Neuronal stem cell (in vitro differentiated cells): ENCODE results near the gene PRSS12.

ENCODE experiments used
- DNase-seq: peaks from one replicate; pipeline ENCODE4 v3.0.0-alpha.2; 2013; ENCODE audit warnings: low spot score
- H2AFZ ChIP-seq: one replicate; pipeline ENCODE4 v1.6.1; 2013; ENCODE audit warnings: mild to moderate bottlenecking, low read length, inconsistent platforms
- H2AK5ac ChIP-seq: 2 replicates; pipeline ENCODE4 v1.6.1; 2013; ENCODE audit warnings: low read depth, mild to moderate bottlenecking, inconsistent platforms, low read length, moderate library complexity, mixed read lengths
- H2BK120ac ChIP-seq: 2 replicates; pipeline ENCODE4 v1.6.1; 2013; ENCODE audit warnings: low read depth, mild to moderate bottlenecking, inconsistent platforms, low read length, moderate library complexity, mixed read lengths
- H2BK12ac ChIP-seq: one replicate; pipeline ENCODE4 v1.6.1; 2013; ENCODE audit warnings: low read length, inconsistent platforms
- H2BK15ac ChIP-seq: 2 replicates; pipeline ENCODE4 v1.6.1; 2013; ENCODE audit warnings: mild to moderate bottlenecking, low read length, inconsistent platforms, mixed read lengths
- H2BK5ac ChIP-seq: one replicate; pipeline ENCODE4 v1.6.1; 2013; ENCODE audit warnings: inconsistent platforms, mild to moderate bottlenecking, low read length, moderate library complexity
- H3K14ac ChIP-seq: one replicate; pipeline ENCODE4 v1.6.1; 2013; ENCODE audit warnings: low read length, inconsistent platforms
- H3K18ac ChIP-seq: 2 replicates; pipeline ENCODE4 v1.6.1; 2013; ENCODE audit warnings: low read length, inconsistent platforms
- H3K23ac ChIP-seq: 2 replicates; pipeline ENCODE4 v1.6.1; 2013; ENCODE audit warnings: low read depth, mild to moderate bottlenecking, mixed read lengths, low read length, inconsistent platforms; ENCODE audit not compliant: poor library complexity
- H3K27ac ChIP-seq: replicated peaks from 3 replicates; pipeline ENCODE4 v1.5.1; 2013; ENCODE audit warnings: low read length, inconsistent platforms
- H3K27me3 ChIP-seq, 3 experiments: 2 replicates each; pipeline ENCODE4 v1.6.1; 2013; ENCODE audit warnings: low read length in 3 of 3, mild to moderate bottlenecking in 2 of 3, inconsistent platforms in 1 of 3, low read depth in 1 of 3, mixed read lengths in 1 of 3, moderate library complexity in 1 of 3; ENCODE audit not compliant: control insufficient read depth in 3 of 3, insufficient read depth in 3 of 3
- H3K36me3 ChIP-seq, 2 donors: replicated peaks in 1 of 2; 2 replicates each; pipeline ENCODE4 v1.6.1; 2013; ENCODE audit warnings: low read length in 2 of 2; ENCODE audit not compliant: control insufficient read depth in 2 of 2, insufficient read depth in 2 of 2
- H3K4ac ChIP-seq: 2 replicates; pipeline ENCODE4 v1.6.1; 2013; ENCODE audit warnings: inconsistent platforms, mild to moderate bottlenecking, low read length, moderate library complexity
- H3K4me1 ChIP-seq, 2 donors: 1 replicate in 1 of 2; 2 replicates in 1 of 2; pipeline ENCODE4 v1.6.1; 2013; ENCODE audit warnings: low read length in 2 of 2, low read depth in 1 of 2; ENCODE audit not compliant: control insufficient read depth in 2 of 2, insufficient read depth in 1 of 2
- H3K4me2 ChIP-seq: one replicate; pipeline ENCODE4 v1.6.1; 2013; ENCODE audit warnings: mild to moderate bottlenecking, low read length, inconsistent platforms; ENCODE audit not compliant: insufficient read depth, poor library complexity, severe bottlenecking
- H3K4me3 ChIP-seq, 2 donors: 2 replicates each; pipeline ENCODE4 v1.5.1; 2013; ENCODE audit warnings: low read length in 2 of 2, mild to moderate bottlenecking in 2 of 2, inconsistent platforms in 1 of 2, moderate library complexity in 1 of 2
- H3K79me1 ChIP-seq: one replicate; pipeline ENCODE4 v1.6.1; 2013; ENCODE audit warnings: low read depth, mild to moderate bottlenecking, inconsistent platforms, low read length, moderate library complexity
- H3K9ac ChIP-seq: one replicate; pipeline ENCODE4 v1.6.1; 2013; ENCODE audit warnings: mild to moderate bottlenecking, low read depth, low read length, inconsistent platforms; ENCODE audit not compliant: poor library complexity
- H3K9me3 ChIP-seq, 2 donors: replicated peaks in 1 of 2; 2 replicates each; pipeline versions ENCODE3 to v1.6.1; 2013; ENCODE audit warnings: low read length in 2 of 2, mild to moderate bottlenecking in 2 of 2, inconsistent platforms in 1 of 2, low read depth in 1 of 2, mixed read lengths in 1 of 2, moderate library complexity in 1 of 2; ENCODE audit not compliant: control insufficient read depth in 2 of 2, insufficient read depth in 1 of 2
- H4K8ac ChIP-seq: one replicate; pipeline ENCODE4 v1.6.1; 2013; ENCODE audit warnings: low read depth, mild to moderate bottlenecking, inconsistent platforms, low read length, moderate library complexity
- H4K91ac ChIP-seq: one replicate; pipeline ENCODE4 v1.6.1; 2013; ENCODE audit warnings: low read length, low read depth, mild to moderate bottlenecking, inconsistent platforms; ENCODE audit not compliant: poor library complexity
- WGBS, 2 donors: extraction: QIAGEN DNeasy Blood & Tissue Kit; methylation state at CpG; one replicate each; pipeline ENCODE4 v1.1.7; 2013; ENCODE audit warnings: missing lambda C conversion rate in 2 of 2, mixed read lengths in 1 of 2; ENCODE audit not compliant: insufficient read length in 2 of 2, insufficient replicate concordance in 1 of 2; ENCODE audit errors: extremely low coverage in 2 of 2; 5-methylcytosine and 5-hydroxymethylcytosine counted together

Gene PRSS12

GRCh38 chr4:118296729-118297128 lies 56.1 kb downstream of the PRSS12 start:
- Histone ChIP-seq H4K8ac (no peak overlapping the region), H4K91ac (no peak overlapping the region), H3K18ac (no peak overlapping the region), H3K23ac (no peak overlapping the region), H3K27me3 (no peaks in the 10 kb centered on the region), H3K4me3 (no peak overlapping the region), H2BK5ac (no peak overlapping the region), H3K14ac (no peak overlapping the region), H3K79me1 (no peaks in the 10 kb centered on the region), H3K4me2 (no peak overlapping the region), H2AFZ (no peak overlapping the region), H3K9me3 (no peaks in the 10 kb centered on the region), H2AK5ac (no peak overlapping the region), H3K36me3 (no peaks in the 10 kb centered on the region), H2BK15ac (no peak overlapping the region), H2BK120ac (no peak overlapping the region), H3K4ac (no peak overlapping the region), H3K9ac (no peak overlapping the region), H3K4me1 (no peaks in the 10 kb centered on the region), H2BK12ac (no peak overlapping the region), H3K27ac (no peak overlapping the region)
- no CpG with 5 or more reads among the region's 1 CpG for WGBS, 2 donors
- DNase-seq, result no peak

DNA sequence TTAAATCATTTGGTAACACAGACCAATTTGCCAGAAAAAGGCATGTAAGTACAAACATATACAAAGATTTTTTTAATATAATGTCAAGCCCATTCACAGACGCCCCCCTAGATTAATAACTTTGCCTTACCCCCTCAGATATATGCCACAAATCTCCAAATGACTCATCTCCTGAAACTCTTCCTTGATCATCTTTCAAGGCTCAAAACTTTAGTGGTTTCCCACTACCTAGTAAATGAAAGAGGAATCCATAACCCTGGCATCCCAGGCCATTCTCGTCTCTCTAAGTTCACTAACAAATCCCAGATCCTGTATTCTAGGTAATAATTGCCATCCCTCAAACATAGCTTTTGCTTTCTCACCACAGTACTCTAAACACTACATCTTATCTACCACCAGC lies 61.9 kb downstream of the PRSS12 start:
- H2BK12ac ChIP-seq, result no peak overlapping the region
- no CpG with 5 or more reads among the region's 2 CpGs for WGBS, 2 donors
- H2AFZ ChIP-seq, result peak overlapping the region; percentile 1
- no peak overlapping the region for H3K14ac ChIP-seq
- H4K91ac ChIP-seq, result no peak overlapping the region
- no peaks in the 10 kb centered on the region for H3K4me1 ChIP-seq
- H3K4me2 ChIP-seq, result no peak overlapping the region
- no peak overlapping the region for H3K23ac ChIP-seq
- no peak overlapping the region for H2BK15ac ChIP-seq
- H3K27me3 ChIP-seq, result no peaks in the 10 kb centered on the region
- no peaks in the 10 kb centered on the region for H3K9me3 ChIP-seq
- no peak overlapping the region for H2BK120ac ChIP-seq
- no peak overlapping the region for H3K18ac ChIP-seq
- H2BK5ac ChIP-seq, result no peak overlapping the region
- no peak overlapping the region for H2AK5ac ChIP-seq
- H3K4me3 ChIP-seq, result no peak overlapping the region
- H3K27ac ChIP-seq, result no peak overlapping the region
- H3K4ac ChIP-seq, result no peak overlapping the region
- DNase-seq, result no peak
- H4K8ac ChIP-seq, result no peak overlapping the region
- no peak overlapping the region for H3K9ac ChIP-seq
- no peaks in the 10 kb centered on the region for H3K36me3 ChIP-seq
- no peaks in the 10 kb centered on the region for H3K79me1 ChIP-seq

- H3K23ac ChIP-seq, result no peak overlapping the region
- H2BK5ac ChIP-seq, result no peak overlapping the region
- no peak overlapping the region for H2AK5ac ChIP-seq
- H3K27me3 ChIP-seq, result no peaks in the 10 kb centered on the region
- no peak overlapping the region for H2AFZ ChIP-seq
- H3K4me3 ChIP-seq, result no peak overlapping the region
- no peak overlapping the region for H3K14ac ChIP-seq
- H3K4me1 ChIP-seq, result no peaks in the 10 kb centered on the region
- no peak overlapping the region for H4K8ac ChIP-seq
- no peak overlapping the region for H3K9ac ChIP-seq
- no peak overlapping the region for H3K18ac ChIP-seq
- H3K27ac ChIP-seq, result no peak overlapping the region
- no peak overlapping the region for H4K91ac ChIP-seq
- H2BK15ac ChIP-seq, result no peak overlapping the region
- no peak overlapping the region for H2BK120ac ChIP-seq
- no peak overlapping the region for H3K4me2 ChIP-seq
- no peaks in the 10 kb centered on the region for H3K36me3 ChIP-seq
- no peak overlapping the region for H3K4ac ChIP-seq
- H3K9me3 ChIP-seq, result no peaks in the 10 kb centered on the region
- no peak for DNase-seq
- H2BK12ac ChIP-seq, result no peak overlapping the region
- no peaks in the 10 kb centered on the region for H3K79me1 ChIP-seq
- no CpG with 5 or more reads among the region's 1 CpG for WGBS, 2 donors
These were observed 63.0 kb downstream of the PRSS12 start for GRCh38 chr4:118289794-118290193.

DNA sequence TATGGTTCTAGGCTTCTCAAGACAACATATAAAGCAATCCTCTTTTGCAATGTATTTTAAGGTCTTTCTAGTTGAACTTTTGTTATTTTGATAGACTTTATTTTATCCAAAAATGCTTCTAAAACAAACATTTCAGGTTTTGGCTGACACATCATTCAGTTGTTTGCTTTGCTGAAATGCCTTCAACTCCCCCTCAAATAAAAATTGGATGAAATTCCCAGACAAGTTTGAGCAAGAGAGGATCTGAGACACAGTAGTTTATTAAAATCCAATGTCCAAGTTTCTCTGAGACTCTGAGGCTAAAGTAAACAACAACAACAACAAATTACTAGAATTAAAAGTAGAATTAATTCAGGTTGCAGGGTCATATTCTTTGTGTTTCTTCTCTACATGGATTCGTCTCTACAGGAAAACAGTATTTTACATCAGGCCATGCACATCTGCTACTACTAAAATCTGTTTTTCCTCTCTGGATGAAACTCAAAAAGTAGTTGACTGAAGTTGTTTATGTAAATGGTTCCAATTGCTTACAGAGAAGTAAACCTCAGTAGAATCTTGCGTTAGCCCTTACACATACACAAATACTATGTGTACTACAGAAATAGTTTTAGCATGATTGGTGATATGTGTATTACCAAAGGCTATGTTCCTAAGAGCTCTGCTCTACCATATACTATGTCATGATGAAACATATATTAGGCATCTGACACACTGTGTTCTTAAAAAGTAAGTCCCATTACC lies 64.9 kb downstream of the PRSS12 start:
- no peak overlapping the region for H3K27ac ChIP-seq
- H3K9me3 ChIP-seq, result no peaks in the 10 kb centered on the region
- no peak overlapping the region for H3K4me2 ChIP-seq
- no peaks in the 10 kb centered on the region for H3K36me3 ChIP-seq
- H3K4me3 ChIP-seq, result no peak overlapping the region
- no peak overlapping the region for H3K4ac ChIP-seq
- H3K79me1 ChIP-seq, result no peaks in the 10 kb centered on the region
- no peak overlapping the region for H2BK5ac ChIP-seq
- H2BK120ac ChIP-seq, result no peak overlapping the region
- H2BK15ac ChIP-seq, result no peak overlapping the region
- H2AFZ ChIP-seq, result no peak overlapping the region
- H3K18ac ChIP-seq, result no peak overlapping the region
- H3K9ac ChIP-seq, result no peak overlapping the region
- H3K4me1 ChIP-seq, result no peaks in the 10 kb centered on the region
- no peak overlapping the region for H4K8ac ChIP-seq
- no peak overlapping the region for H2AK5ac ChIP-seq
- H3K23ac ChIP-seq, result no peak overlapping the region
- WGBS, 2 donors, result no CpG with 5 or more reads among the region's 2 CpGs
- H2BK12ac ChIP-seq, result no peak overlapping the region
- H4K91ac ChIP-seq, result no peak overlapping the region
- H3K14ac ChIP-seq, result no peak overlapping the region
- no peaks in the 10 kb centered on the region for H3K27me3 ChIP-seq
- no peak for DNase-seq
